Activated T-cell treated with anti-CD3 and anti-CD28 coated beads for 1 hour (primary cell): ENCODE measurements around the gene MINDY4B.

ENCODE experiments used
- DNase-seq: peaks from one replicate; pipeline ENCODE4 v3.0.0-alpha.2; 2020; ENCODE audit warnings: low read depth

Gene MINDY4B

DNA sequence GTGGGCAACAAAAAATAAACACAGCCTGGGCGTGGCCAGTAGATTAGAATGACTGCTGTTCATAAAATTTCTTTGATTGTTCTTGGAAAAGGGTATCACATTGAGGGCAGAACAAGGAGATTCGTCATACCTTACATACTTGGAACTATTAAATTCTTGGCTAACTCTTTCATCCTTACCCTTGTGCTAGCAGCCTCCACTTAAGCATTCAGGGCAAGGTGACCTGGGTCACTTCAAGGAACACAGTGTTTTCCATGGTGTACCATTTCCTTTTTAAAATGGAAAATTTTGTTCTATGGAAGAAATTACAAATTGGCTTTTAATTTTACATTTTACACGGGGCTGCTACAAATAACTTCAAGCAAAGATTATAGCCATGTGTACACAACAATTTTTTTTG, 60.8 kb downstream of the MINDY4B start:
- no peak for DNase-seq

- no peak for DNase-seq
These were observed 62.0 kb downstream of the MINDY4B start for GRCh38 chr3:150843241-150843640.

DNA sequence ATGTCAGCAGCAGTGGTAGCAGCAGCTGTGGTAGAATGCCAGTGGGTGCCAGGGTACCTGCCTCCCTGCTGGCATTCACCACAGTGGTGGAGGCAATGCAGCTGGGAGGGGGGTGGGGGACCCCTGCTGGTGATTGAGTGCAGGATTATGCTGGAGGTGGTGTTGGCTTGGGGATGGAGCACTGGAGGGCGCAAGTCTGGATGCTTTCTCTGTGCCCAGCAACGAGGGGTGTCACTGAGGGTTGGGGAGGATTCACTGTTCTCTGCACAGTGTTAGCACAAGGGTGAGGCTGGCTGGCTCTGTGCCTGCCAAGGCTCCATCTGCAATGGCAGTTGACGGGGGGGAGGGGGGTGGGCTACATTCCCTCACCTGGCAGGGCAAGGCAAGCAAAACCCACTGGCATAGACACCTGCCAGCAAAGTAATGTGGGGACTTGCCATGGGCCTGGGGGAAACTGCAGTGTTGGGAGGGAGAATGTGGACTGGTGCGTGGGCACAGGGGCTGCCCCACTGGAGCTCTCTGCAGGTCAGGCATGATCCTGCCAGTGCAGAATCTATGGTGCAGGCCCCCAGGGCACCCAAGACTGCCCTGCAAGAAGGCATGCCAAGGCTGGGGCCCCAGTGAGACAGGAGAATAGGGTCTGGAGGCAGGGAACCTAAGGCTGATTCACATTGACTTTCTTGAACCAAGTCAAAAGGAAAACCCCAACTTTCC, 64.3 kb downstream of the MINDY4B start:
- no peak for DNase-seq

GRCh38 chr3:150830745-150831144, 74.5 kb downstream of the MINDY4B start:
- DNase-seq, result no peak

DNA sequence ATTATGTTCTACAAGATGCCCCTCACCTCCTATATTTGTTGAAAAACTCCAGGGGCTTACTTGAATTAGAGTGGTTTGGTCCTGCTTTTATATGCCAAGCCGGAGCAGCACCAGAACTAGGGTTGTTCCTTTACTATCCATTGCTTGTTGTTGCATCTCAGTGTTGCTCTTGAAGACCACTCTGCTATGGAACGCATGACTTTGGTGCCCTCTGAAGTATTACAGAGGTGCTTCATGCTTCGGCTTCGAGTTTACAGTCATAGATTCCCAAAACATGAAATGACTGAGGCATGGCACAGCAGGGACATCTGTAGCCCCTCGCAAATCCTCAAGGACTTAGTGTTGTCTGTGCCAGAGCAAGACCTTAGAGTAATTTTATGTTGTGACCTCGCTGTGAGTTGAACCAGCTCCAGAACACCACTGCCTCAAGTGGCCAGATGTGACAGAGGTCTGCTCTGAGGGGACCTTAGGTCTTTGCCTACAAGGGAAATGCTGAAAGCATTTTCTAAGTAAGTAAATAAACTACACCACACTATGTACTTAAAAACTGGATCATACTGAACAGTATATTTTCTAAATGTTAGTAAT, 75.1 kb downstream of the MINDY4B start:
- no peak for DNase-seq

GRCh38 chr3:150829408-150829807, 75.8 kb downstream of the MINDY4B start:
- DNase-seq, result no peak

DNA sequence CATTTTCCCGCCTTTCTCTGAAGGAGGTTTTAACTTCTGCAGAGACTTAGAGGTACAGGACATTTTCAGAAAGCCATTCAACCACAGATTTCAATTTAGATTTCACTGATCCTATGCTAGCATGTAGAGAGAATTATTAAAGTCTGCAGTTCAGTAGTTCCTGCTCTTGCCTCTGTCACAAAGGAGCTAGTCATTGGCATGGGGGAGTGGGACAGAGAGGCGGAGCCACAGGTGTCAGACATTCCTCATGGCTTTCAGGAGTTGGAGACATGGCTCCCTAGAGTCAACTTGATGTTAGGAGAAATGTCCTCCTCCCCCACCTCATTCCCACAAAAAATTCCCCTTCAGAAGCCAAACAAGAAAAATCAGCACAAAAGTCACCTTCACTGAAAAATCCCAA, 76.2 kb downstream of the MINDY4B start:
- no peak for DNase-seq

- no peak for DNase-seq
These were observed 77.0 kb downstream of the MINDY4B start for GRCh38 chr3:150828261-150828660.

GRCh38 chr3:150826466-150827282, 78.6 kb downstream of the MINDY4B start:
- DNase-seq, result no peak

- no peak for DNase-seq
These were observed 79.3 kb downstream of the MINDY4B start for GRCh38 chr3:150825916-150826377.

DNA sequence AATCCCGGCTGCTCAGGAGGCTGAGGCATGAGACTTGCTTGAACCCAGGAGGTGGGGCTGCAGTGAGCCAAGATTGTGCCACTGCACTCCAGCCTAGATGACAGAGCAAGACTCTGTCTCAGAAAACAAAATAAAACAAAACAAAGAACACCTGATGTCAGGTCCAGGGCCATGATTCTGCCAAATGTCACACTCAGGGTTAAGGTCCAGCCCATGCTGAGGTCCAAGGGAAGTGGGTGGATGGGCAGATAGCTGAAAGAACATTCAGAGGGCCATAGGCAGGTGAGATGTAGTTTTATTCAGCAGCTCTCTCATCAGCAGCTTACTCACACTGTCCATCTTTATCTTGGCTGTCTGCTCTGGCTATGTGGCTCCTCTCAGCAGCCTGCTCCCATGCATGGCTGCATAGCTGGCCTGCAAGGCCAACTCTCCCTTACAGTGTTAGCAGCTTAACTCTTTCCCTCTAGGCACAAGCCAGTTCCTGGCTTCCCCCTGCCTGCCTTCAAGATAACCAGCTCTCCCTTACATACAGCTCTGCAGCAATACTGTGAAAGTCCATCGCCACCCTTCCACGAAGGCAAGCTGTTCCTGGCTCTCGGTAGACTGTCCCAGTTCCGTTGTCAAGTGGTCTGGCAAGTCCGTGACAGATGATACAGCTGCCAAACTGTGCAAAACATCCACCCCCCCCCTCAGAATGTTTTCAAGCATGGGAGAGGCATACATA, 79.9 kb downstream of the MINDY4B start:
- no peak for DNase-seq

DNA sequence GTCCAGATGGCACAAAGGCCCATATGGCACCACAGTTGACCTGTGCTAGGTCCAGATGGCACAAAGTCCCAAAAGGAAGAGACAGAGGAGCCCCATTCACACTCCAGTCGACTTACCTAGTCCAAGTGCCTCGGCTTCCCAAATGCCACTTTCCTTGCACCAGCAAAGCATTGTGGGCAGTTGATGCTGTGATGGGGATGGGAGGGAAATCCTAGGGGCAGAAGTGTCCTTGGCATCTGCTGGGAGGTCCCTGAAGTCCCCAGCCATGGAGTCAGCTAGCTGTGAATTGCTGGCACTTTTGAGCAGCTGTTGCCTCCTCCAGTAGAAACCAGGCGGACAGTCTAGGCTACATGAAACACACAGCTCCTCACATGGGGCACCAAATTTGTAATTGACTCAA, 82.0 kb downstream of the MINDY4B start:
- no peak for DNase-seq

GRCh38 chr3:150822636-150823035, 82.6 kb downstream of the MINDY4B start:
- no peak for DNase-seq
